GM18951 (cell line): ENCODE results near the gene ZBTB34.
"Not testable (repeated sequence)": the region's sequence is repeated elsewhere in the genome, so short reads cannot be mapped to it uniquely, and the experiment has no call there.

Experiments used
- POLR2A ChIP-seq: IDR thresholded peaks from 4 replicates; pipeline ENCODE4 v1.6.1; 2011; ENCODE audit warnings: mild to moderate bottlenecking; ENCODE audit not compliant: insufficient read length, insufficient read depth; ENCODE audit errors: extremely low read depth
- in situ Hi-C: fragments of 300-500 bp; cut with MboI; formaldehyde crosslinking; loops from one replicate; pipeline ENCODE4 v1.12.0; 2022; ENCODE audit warnings: low sequenced_read_pairs, mixed read lengths, inconsistent platforms; ENCODE audit not compliant: unreplicated experiment

Gene ZBTB34, protein sequence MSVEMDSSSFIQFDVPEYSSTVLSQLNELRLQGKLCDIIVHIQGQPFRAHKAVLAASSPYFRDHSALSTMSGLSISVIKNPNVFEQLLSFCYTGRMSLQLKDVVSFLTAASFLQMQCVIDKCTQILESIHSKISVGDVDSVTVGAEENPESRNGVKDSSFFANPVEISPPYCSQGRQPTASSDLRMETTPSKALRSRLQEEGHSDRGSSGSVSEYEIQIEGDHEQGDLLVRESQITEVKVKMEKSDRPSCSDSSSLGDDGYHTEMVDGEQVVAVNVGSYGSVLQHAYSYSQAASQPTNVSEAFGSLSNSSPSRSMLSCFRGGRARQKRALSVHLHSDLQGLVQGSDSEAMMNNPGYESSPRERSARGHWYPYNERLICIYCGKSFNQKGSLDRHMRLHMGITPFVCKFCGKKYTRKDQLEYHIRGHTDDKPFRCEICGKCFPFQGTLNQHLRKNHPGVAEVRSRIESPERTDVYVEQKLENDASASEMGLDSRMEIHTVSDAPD

DNA sequence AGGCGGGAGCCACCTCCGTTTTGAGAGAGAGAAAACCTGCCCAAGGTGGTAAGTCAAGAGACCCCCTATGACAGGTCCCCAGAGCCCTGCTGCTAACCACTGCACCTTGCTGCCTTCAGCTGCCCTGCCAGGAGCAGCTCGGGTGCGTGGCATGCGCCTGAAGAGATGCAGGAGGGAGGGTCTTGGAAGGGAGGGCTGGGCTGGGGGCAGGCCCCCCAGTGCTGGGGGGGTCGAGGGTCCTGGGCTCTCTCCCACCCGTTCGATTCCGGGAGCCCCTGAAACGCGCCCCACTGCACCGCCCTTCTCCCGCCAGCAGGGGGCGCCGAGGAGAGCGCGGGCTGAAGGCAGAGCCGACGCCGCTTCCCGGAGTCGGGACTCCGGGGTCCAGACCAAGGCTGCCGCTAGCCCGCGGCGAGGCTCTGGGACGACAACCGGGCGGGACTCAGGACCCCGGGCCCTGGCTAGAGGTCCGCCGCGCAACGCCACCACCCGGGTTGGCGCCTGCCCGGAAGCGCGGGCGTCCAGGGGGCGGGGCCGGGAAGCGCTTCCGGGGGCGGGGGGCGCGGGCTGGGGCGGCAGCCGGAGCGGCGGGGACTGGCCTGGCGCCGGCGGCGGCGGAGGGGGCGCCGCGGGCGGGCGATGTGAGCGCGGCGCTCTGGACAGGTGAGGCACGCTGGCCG, at the start of gene ZBTB34:
Gene ZBTB34 (plus strand): TSS at position 563 of the 680 bp plus-strand sequence. CDS start 18,761 bp downstream, outside the sequence.
- peak; percentile 93 for TF ChIP-seq POLR2A
- in situ Hi-C loops = no loop called here

DNA sequence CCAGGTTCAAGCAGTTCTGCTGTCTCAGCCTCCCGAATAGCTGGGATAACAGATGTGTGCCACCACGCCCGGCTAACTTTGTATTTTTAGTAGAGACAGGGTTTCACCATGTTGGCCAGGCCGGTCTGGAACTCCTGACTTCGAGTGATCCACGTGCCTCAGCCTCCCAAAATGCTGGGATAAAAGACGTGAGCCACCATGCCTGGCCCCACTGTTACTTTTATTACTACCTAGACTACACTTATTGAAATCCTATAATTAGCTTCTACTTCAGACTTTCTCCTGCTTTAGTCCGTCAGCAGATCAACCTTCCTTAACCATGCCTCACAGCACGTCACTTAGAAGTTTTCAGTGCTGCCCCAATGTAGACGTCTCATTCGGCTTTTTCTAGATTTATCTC, 47.4 kb upstream of the ZBTB34 start:
- no peak for TF ChIP-seq POLR2A
- in situ Hi-C loops = no loop called here

DNA sequence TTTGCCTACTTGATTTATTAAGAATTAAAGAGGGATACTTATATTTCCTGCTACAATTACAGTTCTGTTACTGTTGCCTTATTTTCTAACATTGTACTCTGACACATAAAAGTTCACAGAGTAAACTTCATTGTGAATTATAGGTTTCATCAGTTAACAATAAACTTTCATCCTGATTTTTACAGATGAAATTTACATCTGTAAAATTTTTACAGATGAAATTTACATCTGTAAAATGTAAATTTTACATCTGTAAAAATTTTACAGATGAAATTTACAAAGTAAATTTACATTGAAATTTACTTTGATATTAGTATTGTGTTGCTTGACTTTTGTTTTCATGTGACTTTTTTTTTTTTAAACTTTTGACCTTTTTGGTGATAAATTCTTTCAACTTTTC, 46.3 kb upstream of the ZBTB34 start:
- no peak for TF ChIP-seq POLR2A
- in situ Hi-C loops = no loop called here

DNA sequence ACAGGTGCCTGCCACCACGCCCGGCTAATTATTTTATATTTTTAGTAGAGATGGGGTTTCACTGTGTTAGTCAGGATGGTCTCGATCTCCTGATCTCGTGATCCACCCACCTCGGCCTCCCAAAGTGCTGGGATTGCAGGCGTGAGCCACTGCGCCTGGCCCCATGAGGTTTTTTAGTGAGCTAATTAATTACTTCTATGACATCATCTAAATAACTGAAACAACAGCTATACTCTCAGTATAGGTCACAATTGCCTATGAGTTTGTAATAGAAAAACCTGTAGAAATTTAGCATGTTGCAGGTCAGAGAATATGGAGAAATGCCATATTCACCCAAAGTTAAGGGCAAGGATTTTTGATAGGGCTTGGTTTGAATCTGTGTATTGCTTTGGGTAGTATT, 42.8 kb upstream of the ZBTB34 start:
- in situ Hi-C loops = not testable (repeated sequence)

DNA sequence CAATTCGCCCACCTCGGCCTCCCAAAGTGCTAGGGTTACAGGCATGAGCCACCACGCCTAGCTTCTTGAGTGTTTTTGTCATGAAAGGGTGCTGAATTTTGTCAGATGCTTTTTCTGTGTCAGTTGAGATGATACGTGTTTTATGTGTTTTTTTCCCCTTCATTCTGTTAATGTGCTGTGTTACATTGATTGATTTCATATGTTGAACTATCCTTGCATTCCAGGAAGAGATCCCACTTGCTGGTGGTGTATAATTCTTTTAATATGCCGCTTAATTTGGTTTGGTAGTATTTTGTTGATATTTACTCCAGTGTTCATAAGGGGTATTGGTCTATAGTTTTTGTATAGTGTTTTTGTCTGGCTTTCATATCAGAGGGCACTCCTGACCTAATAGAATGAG, 42.0 kb upstream of the ZBTB34 start:
- TF ChIP-seq POLR2A = no peak
- in situ Hi-C loops = no loop called here

DNA sequence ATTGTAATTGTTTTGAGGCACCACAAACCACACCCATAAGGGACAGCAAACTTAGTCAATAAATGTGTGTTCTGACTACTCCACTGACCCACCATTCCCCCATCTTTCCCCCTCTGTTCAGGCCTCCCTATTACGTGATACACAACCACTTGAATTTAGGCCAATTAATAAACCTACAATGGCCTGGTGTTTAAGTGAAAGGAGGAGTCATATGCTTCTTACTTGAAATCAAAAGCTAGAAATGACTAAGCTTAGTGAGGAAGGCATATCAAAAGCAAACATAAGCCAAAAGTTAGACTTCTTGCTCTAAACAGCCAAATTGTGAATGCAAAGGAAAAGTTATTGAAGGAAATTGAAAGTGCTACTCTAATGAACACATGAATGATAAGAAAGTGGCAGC, 41.0 kb upstream of the ZBTB34 start:
- no peak for TF ChIP-seq POLR2A
- in situ Hi-C loops = no loop called here

DNA sequence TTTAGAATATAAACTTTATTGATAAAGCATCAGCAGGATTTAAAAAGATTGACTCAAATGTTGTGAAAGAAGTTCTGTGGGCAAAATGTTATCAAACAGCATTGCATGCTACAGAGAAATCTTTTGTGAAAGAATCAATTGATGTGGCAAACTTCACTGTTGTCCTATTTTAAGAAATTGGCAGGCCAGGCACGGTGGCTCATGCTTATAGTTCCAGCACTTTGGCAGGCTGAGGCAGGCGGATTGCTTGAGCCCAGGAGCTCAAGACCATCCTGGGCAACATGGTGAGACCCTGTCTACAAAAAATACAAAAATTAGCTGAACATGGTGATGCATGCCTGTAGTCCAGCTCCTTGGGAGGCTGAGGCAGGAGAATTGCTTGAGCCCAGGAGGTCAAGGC, 38.2 kb upstream of the ZBTB34 start:
- no peak for TF ChIP-seq POLR2A
- in situ Hi-C loops = no loop called here

DNA sequence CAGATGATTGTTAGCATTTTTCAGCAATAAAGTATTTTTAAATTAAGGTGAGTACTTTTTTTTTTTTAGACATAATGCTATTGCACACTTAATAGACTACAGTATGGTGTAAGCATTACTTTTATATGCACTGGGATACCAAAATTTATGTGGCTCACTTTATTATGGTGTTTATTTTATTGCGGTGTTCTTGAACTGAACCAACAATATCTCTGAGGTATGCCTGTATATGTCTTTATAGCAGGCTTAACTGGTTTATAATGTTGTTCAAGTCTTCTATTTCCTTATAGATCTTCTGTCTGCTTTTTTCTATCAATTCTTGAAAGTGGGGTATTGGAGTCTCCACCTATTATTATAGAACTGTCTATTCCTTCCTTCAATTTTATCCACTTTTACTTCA, 37.6 kb upstream of the ZBTB34 start:
- in situ Hi-C loops = no loop called here
- no peak for TF ChIP-seq POLR2A

DNA sequence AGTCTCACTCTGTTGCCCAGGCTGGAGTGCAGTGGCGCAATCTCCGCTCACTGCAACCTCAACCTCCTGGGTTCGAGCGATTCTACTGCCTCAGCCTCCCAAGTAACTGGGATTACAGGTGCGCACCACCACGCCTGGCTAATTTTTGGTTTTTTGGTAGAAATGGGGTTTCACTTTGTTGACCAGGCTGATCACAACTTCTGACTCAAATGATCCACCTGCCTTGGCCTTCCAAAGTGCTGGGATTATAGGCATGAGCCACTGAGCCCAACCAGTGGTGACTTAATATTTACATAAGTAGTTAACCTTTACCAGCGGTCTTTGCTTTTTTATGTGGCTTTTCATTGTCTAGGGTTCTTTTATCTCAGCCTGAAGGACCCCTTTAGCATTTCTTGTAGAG, 36.4 kb upstream of the ZBTB34 start:
- in situ Hi-C loops = not testable (repeated sequence)

DNA sequence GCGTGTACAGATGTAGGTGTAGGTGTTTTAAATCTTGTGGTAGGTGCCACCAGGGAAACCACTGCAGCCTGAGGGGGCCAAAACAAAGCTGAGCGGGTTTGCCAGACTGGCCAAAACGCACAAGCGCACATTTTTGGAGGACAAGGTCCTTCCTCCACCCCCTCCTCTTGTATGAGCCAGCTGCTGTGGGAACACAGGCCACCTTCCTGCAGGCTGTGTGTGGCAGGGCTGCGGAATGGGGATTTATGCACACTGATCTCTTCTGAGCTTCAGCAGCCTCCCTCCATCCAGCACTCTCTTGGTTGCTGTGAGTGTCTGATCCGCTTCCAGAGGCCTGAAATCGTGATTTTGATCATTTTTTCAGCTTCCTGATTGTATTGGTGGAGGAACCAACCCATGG, 33.2 kb upstream of the ZBTB34 start:
- in situ Hi-C loops = no loop called here
- TF ChIP-seq POLR2A = no peak

DNA sequence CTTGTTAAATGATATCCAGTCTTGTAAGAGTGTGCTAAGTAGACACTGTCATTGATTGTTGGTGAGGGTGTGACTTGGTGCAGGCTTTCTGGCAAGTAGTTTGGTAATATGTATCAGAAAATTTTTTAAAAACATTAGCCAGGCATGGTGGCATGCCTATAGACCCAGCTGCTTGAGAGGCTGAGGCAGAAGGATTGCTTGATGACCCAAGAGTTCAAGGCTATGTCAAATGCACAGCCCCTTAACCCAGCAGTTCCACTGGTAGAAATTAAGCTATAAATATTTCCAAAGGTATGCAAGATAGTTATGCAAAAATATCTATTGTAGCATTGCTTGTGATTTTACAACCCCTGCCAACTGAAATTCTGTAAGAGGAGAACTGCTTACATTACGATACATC, 31.4 kb upstream of the ZBTB34 start:
- in situ Hi-C loops = no loop called here
- TF ChIP-seq POLR2A = no peak

DNA sequence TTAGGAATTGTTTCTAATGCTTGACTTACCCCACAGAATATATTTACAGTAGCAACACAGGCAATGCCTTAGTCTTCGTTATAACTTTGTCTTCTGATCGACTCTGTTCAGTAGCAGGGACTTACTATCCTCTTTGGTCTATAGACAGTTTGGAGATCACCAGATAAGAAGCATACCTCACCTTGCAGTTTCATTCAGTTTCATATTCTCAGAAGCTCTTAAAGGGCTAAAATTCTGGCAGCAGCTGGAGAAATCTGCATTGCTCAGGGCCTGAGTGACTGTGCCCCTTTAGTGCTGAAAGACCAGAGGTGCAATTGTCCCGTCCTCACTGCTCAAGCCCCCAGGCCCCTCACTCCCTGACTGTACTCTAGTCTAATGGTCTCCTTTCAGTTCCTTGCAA, 29.6 kb upstream of the ZBTB34 start:
- TF ChIP-seq POLR2A = no peak
- in situ Hi-C loops = no loop called here

DNA sequence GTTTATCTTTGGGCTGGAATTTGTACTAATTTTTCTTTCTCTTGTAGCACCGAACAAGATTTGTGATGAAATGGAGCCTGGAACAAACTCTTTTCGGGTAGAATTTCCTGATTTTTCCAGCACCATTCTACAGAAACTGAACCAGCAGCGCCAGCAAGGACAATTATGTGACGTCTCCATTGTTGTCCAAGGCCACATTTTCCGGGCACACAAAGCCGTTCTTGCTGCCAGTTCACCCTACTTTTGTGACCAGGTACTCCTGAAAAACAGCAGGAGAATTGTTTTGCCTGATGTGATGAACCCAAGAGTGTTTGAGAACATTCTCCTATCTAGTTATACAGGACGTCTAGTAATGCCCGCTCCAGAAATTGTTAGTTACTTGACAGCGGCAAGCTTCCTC, 28.0 kb upstream of the ZBTB34 start:
- in situ Hi-C loops = no loop called here

DNA sequence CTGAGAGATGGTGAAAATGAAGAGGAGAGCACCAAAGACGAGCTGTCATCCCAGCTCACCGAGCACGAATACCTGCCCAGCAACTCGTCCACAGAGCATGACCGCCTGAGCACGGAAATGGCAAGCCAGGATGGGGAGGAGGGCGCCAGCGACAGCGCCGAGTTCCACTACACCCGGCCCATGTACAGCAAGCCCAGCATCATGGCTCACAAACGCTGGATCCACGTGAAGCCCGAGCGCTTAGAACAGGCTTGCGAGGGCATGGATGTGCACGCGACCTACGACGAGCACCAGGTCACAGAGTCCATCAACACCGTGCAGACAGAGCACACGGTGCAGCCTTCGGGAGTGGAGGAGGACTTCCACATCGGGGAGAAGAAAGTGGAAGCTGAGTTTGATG, 27.4 kb upstream of the ZBTB34 start:
- TF ChIP-seq POLR2A = no peak
- in situ Hi-C loops = no loop called here

More for the DNA sequence above, 28.0 kb upstream of the ZBTB34 start:
- no peak for TF ChIP-seq POLR2A
